ENCODE data around the gene NDEL1. TPM values are rescaled to one million over a fixed set of nuclear protein-coding genes. Genes with fewer than 3 reads are reported as not detected.

Gene NDEL1
- total and polyA plus RNA-seq, 9 of the 15 experiments (the other 6 are each of a cell fraction or from before 2014, with no cell fraction given): 0.86 to 30.5 (median 22.7) TPM

GRCh38 chr17:8386841-8387240 lies 48.8 kb upstream of the NDEL1 start (continued):
- TF ChIP-seq, protein P1, sequence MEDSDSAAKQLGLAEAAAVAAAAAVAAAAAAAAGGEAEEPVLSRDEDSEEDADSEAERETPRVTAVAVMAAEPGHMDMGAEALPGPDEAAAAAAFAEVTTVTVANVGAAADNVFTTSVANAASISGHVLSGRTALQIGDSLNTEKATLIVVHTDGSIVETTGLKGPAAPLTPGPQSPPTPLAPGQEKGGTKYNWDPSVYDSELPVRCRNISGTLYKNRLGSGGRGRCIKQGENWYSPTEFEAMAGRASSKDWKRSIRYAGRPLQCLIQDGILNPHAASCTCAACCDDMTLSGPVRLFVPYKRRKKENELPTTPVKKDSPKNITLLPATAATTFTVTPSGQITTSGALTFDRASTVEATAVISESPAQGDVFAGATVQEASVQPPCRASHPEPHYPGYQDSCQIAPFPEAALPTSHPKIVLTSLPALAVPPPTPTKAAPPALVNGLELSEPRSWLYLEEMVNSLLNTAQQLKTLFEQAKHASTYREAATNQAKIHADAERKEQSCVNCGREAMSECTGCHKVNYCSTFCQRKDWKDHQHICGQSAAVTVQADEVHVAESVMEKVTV (CRISPR knock-in tag; IDR thresholded peaks at IDR 0.05): no peak
- TF ChIP-seq HDAC2 (IDR thresholded peaks at IDR 0.05) (no peak), DDX20 (tag; IDR thresholded peaks at IDR 0.05; ENCODE audit: low read depth) (no peak), SAFB2 (IDR thresholded peaks at IDR 0.05; ENCODE audit: borderline replicate concordance, low read depth, low read length, severe bottlenecking) (no peak), ELF1 (tag; IDR thresholded peaks at IDR 0.05) (0 out of 2 replicates have a peak, but pooled peaks have one; percentile 47), ID3 (CRISPR knock-in tag; IDR thresholded peaks at IDR 0.05) (no peak), ID3 (tag; IDR thresholded peaks at IDR 0.05) (no peak), MED1 (CRISPR knock-in tag; IDR thresholded peaks at IDR 0.05; ENCODE audit: borderline replicate concordance) (no peak), PRPF4 (IDR thresholded peaks at IDR 0.05; ENCODE audit: insufficient read depth, low read depth, low read length, poor library complexity, severe bottlenecking) (no peak), PTTG1 (tag; IDR thresholded peaks at IDR 0.05; ENCODE audit: low read depth) (no peak)

Measured in K562 (cell line).